MM.1S (cell line): ENCODE data around the gene PDIA6.

Experiments used
- EZH2phosphoT487 ChIP-seq: fragments of 300-600 bp; sonication (generic); IDR thresholded peaks from 2 replicates; pipeline ENCODE4 v1.6.1; 2018; ENCODE audit warnings: antibody characterized with exemption, low read length
- TF ChIP-seq, protein P1 (sequence below): fragments of 300-600 bp; sonication (generic); IDR thresholded peaks from 2 replicates; pipeline ENCODE4 v1.5.1; 2016; ENCODE audit warnings: antibody characterized with exemption, low read length, mixed read lengths

DNA sequence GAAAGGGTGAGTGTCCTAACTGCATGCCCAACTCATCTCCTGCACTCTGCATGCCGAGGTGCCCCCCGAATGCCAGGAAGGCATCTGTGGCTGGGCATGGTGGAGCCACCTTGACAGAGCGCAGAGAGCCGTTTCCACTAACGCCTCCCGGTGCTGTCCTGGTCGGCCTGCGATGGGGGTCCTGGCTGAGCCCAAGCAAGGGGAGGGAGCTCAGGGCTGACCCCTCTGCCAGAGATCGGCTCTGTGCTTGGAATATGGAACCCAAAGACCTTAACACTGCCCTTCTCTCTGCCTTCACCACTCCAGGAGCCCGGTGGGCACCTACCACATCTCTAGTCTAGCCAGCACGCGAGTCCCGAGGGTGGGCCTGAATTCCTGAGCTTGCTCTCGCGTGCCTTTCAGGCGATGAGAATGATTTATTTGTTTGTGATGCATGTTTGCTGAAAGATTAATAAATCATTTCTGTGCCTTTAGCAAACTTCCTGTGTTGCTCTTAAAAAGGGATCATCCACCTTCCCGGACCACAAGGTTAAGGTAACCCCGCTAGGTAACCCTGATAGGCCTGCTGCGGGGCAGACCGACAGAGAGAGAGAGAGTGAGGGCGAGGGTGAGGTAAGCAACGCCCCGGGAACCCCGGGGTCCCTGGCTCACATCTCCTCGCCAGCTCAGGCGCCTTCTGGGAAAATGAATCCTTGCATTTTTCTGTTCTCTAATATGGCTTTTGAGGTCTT lies 35.3 kb downstream of the PDIA6 start:
- TF ChIP-seq, protein P1, sequence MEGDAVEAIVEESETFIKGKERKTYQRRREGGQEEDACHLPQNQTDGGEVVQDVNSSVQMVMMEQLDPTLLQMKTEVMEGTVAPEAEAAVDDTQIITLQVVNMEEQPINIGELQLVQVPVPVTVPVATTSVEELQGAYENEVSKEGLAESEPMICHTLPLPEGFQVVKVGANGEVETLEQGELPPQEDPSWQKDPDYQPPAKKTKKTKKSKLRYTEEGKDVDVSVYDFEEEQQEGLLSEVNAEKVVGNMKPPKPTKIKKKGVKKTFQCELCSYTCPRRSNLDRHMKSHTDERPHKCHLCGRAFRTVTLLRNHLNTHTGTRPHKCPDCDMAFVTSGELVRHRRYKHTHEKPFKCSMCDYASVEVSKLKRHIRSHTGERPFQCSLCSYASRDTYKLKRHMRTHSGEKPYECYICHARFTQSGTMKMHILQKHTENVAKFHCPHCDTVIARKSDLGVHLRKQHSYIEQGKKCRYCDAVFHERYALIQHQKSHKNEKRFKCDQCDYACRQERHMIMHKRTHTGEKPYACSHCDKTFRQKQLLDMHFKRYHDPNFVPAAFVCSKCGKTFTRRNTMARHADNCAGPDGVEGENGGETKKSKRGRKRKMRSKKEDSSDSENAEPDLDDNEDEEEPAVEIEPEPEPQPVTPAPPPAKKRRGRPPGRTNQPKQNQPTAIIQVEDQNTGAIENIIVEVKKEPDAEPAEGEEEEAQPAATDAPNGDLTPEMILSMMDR, result no peak
- no peak for TF ChIP-seq EZH2phosphoT487
